KMS-11 (cell line): Measurements from ENCODE around the gene NADSYN1.

Experiments
- H2AFZ ChIP-seq: fragments of 200-600 bp; sonication (generic); 2 replicates; pipeline ENCODE4 v1.6.1; 2016; ENCODE audit warnings: antibody characterized with exemption, mixed run types, low read depth
- H3K27ac ChIP-seq: fragments of 200-600 bp; sonication (generic); 2 replicates; pipeline ENCODE4 v1.6.1; 2016; ENCODE audit warnings: mild to moderate bottlenecking, mixed run types
- H3K27me3 ChIP-seq: fragments of 200-600 bp; sonication (generic); 2 replicates; pipeline ENCODE4 v1.6.1; 2017; ENCODE audit warnings: mild to moderate bottlenecking, low read depth, mixed run types, moderate library complexity; ENCODE audit not compliant: insufficient read depth
- H3K36me3 ChIP-seq: fragments of 200-600 bp; sonication (generic); 2 replicates; pipeline ENCODE4 v1.6.1; 2017; ENCODE audit warnings: mild to moderate bottlenecking, mixed run types; ENCODE audit not compliant: insufficient read depth
- H3K4me1 ChIP-seq: fragments of 200-600 bp; sonication (generic); 2 replicates; pipeline ENCODE4 v1.6.1; 2016; ENCODE audit warnings: mild to moderate bottlenecking, low read depth, mixed run types; ENCODE audit not compliant: poor library complexity, severe bottlenecking
- H3K4me2 ChIP-seq: fragments of 200-600 bp; sonication (generic); 2 replicates; pipeline ENCODE4 v1.7.0; 2016; ENCODE audit warnings: mild to moderate bottlenecking, mixed run types
- H3K4me3 ChIP-seq: fragments of 200-600 bp; sonication (generic); IDR thresholded peaks from 2 replicates; pipeline ENCODE4 v1.6.1; 2017; ENCODE audit warnings: low read depth, low read length, mixed read lengths; ENCODE audit not compliant: insufficient read depth
- H3K79me2 ChIP-seq: fragments of 200-600 bp; sonication (generic); 2 replicates; pipeline ENCODE4 v1.6.1; 2016; ENCODE audit warnings: low read depth, mixed run types; ENCODE audit not compliant: insufficient read depth
- H3K9ac ChIP-seq: fragments of 200-600 bp; sonication (generic); 2 replicates; pipeline ENCODE4 v1.6.1; 2016; ENCODE audit warnings: mild to moderate bottlenecking, mixed run types
- H4K20me1 ChIP-seq: fragments of 200-600 bp; sonication (generic); 2 replicates; pipeline ENCODE4 v1.6.1; 2016; ENCODE audit warnings: mild to moderate bottlenecking, mixed run types; ENCODE audit not compliant: insufficient read depth
- CTCF ChIP-seq: fragments of 200-600 bp; sonication (generic); conservative IDR thresholded peaks from 2 replicates; pipeline ENCODE4 v1.6.1; 2017; ENCODE audit warnings: low read depth, mild to moderate bottlenecking, antibody characterized with exemption, low read length, moderate library complexity, mixed read lengths

NADSYN1 gene

GRCh38 chr11:71442123-71442522 lies 10.9 kb upstream of the NADSYN1 start:
- H3K27ac ChIP-seq, result no peak overlapping the region
- no peak overlapping the region for H3K4me2 ChIP-seq
- no peak for TF ChIP-seq CTCF
- no peaks in the 10 kb centered on the region; the same call in 1 of the 2 replicates for H3K36me3 ChIP-seq
- no peak overlapping the region for H2AFZ ChIP-seq
- H3K27me3 ChIP-seq, result no peaks in the 10 kb centered on the region
- H4K20me1 ChIP-seq, result no peaks in the 10 kb centered on the region
- H3K9ac ChIP-seq, result no peak overlapping the region
- H3K79me2 ChIP-seq, result 0 out of 2 replicates have a peak, but pooled peaks cover 6% of the 10 kb centered on the region
- H3K4me1 ChIP-seq, result peaks cover 7% of the 10 kb centered on the region
- H3K4me3 ChIP-seq, result no peak overlapping the region

DNA sequence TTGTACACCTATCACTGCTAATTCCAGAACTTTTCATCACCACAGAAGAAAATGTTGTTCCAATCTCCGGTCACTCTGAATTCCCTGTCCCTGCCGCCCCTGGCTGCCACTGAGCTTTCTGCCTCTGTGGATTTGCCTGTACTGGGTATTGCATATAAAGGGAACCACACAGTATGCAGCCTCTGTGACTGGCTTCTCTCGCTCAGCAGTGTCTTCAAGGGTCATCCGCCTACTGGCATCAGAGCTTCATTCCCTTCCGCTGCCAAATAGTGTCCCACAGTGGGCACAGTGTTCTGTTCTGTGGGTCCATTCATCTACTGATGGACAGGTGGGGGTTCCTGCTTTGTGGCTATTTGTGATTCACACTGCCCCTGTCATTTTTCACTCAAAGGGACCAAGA lies 10.1 kb upstream of the NADSYN1 start:
- Histone ChIP-seq H3K27me3 (no peaks in the 10 kb centered on the region), H3K9ac (no peak overlapping the region), H3K79me2 (0 out of 2 replicates have a peak, but pooled peaks cover 6% of the 10 kb centered on the region), H2AFZ (no peak overlapping the region), H3K4me2 (no peak overlapping the region), H3K36me3 (no peaks in the 10 kb centered on the region; the same call in 1 of the 2 replicates), H3K4me3 (no peak overlapping the region), H4K20me1 (no peaks in the 10 kb centered on the region), H3K27ac (no peak overlapping the region), H3K4me1 (peaks cover 9% of the 10 kb centered on the region)
- no peak for TF ChIP-seq CTCF

DNA sequence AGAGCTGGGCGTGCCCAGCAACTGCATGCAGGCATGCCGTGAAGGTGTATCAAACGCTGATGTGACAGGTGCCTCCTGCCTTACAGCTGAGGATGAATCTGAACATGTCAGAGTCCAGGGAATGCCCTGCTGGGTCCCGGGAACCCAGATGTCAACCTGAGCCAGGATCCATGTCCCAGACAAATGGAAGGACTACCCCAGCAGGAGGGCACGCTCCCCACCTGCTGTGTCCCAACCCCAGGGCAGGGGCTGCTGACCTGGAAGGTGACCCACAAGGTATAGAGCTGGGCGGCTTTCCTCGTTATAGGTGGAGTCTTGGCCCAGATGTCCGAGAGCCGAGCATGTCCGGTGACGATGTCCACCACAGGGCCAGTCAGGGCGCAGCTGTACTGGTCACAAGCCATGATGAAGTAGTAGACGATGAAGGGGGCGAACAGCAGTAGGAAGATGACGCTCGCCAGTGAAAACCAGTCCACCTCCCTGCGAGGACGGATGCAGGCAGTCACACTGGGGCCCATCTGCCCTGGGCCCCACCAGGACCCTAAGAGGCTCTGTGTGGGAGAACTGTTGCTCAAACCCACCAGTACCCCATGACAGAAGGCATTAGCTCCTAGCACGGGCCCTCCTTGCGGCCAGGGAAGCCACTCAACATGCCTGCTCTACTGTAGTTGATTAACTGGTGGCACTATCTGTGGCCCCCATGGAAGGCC lies 9.1 kb upstream of the NADSYN1 start:
- Histone ChIP-seq H3K9ac (no peak overlapping the region), H4K20me1 (no peaks in the 10 kb centered on the region), H3K4me1 (peaks cover 9% of the 10 kb centered on the region), H2AFZ (no peak overlapping the region), H3K27me3 (no peaks in the 10 kb centered on the region), H3K27ac (no peak overlapping the region), H3K36me3 (no peaks in the 10 kb centered on the region; the same call in 1 of the 2 replicates), H3K4me3 (no peak overlapping the region), H3K4me2 (no peak overlapping the region), H3K79me2 (0 out of 2 replicates have a peak, but pooled peaks cover 6% of the 10 kb centered on the region)
- no peak for TF ChIP-seq CTCF

DNA sequence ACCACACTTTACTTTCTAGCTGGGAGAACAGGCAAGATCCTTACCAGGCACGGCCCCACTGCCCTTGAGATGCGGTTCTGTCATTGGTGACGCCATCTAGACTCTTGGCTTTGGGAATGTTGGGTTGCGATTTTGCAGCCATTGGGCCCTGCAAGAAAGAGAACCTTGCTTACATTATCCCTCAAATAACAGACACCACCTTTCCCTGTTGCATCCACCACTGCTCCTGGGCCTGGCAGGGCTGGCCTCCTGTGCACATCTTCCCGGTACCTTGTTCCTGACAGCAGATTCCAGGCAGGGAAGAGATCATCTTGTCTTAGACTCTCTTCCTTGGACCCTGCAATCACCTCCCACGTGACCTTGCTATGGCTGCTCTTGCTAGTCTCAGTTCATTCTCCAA lies 8.2 kb upstream of the NADSYN1 start:
- Histone ChIP-seq H3K27ac (no peak overlapping the region), H3K4me2 (no peak overlapping the region), H2AFZ (no peak overlapping the region), H3K36me3 (no peaks in the 10 kb centered on the region; the same call in 1 of the 2 replicates), H3K4me1 (peaks cover 11% of the 10 kb centered on the region), H3K27me3 (no peaks in the 10 kb centered on the region), H3K79me2 (peaks cover 6% of the 10 kb centered on the region; the same call in 1 of the 2 replicates), H3K9ac (no peak overlapping the region), H3K4me3 (no peak overlapping the region), H4K20me1 (no peaks in the 10 kb centered on the region)
- TF ChIP-seq CTCF, result no peak
